NB4 (cell line): ENCODE results near the gene NAGK.

Experiments
- CTCF ChIP-seq: IDR thresholded peaks from one replicate; pipeline ENCODE4 v1.5.1; 2012; ENCODE audit warnings: low read depth, low read length
- MAX ChIP-seq: IDR thresholded peaks from 2 replicates; pipeline ENCODE4 v1.6.1; 2011; ENCODE audit warnings: low read depth, low read length
- MYC ChIP-seq: IDR thresholded peaks from 2 replicates; pipeline ENCODE4 v1.6.1; 2011; ENCODE audit warnings: low read depth, low read length
- POLR2A ChIP-seq: IDR thresholded peaks from 2 replicates; pipeline ENCODE4 v1.6.1; 2011; ENCODE audit warnings: mild to moderate bottlenecking; ENCODE audit not compliant: insufficient read length; ENCODE audit errors: extremely low read depth

GRCh38 chr2:71071681-71072398, 3.4 kb downstream of the NAGK start:
- peak; percentile 71 for TF ChIP-seq CTCF
- no peak for TF ChIP-seq POLR2A
- peak; percentile 65 for TF ChIP-seq MAX
- TF ChIP-seq MYC, result peak; percentile 39; the same call in 1 of the 2 replicates
